Astrocyte of the spinal cord (primary cell): ENCODE results near the gene PCED1A.

Experiments used
- DNase-seq: peaks from one replicate; pipeline ENCODE4 v3.0.0; 2011; ENCODE audit warnings: low read depth, low spot score
- H3K4me3 ChIP-seq: 2 replicates; pipeline ENCODE4 v1.5.1; 2011; ENCODE audit warnings: low read depth, mild to moderate bottlenecking, low read length, moderate library complexity
- CTCF ChIP-seq: IDR thresholded peaks from 2 replicates; pipeline ENCODE4 v1.5.1; 2012; ENCODE audit warnings: low read depth, mild to moderate bottlenecking, low read length, inconsistent platforms
- in situ Hi-C: cut with HindIII; loops from 2 replicates; pipeline ENCODE4 v1.10.0; 2017; ENCODE audit warnings: low sequenced_read_pairs

Gene PCED1A

GRCh38 chr20:2858591-2858990 lies 18.1 kb upstream of the PCED1A start:
- in situ Hi-C loops = no loop called here
- no peak for DNase-seq
- TF ChIP-seq CTCF = no peak
- no peak overlapping the region for H3K4me3 ChIP-seq

- no peak for DNase-seq
- in situ Hi-C loops = no loop called here
- TF ChIP-seq CTCF = no peak
- no peak overlapping the region for H3K4me3 ChIP-seq
Observed at GRCh38 chr20:2851086-2851485, 10.6 kb upstream of the PCED1A start.

GRCh38 chr20:2849529-2849928 lies 9.1 kb upstream of the PCED1A start:
- no peak for TF ChIP-seq CTCF
- in situ Hi-C loops = no loop called here
- H3K4me3 ChIP-seq = no peak overlapping the region
- DNase-seq = no peak

- no peak for DNase-seq
- no peak for TF ChIP-seq CTCF
- in situ Hi-C loops = no loop called here
- H3K4me3 ChIP-seq = no peak overlapping the region
Observed at GRCh38 chr20:2847802-2848201, 7.3 kb upstream of the PCED1A start.

- no peak for TF ChIP-seq CTCF
- in situ Hi-C loops = no loop called here
- DNase-seq = no peak
- no peak overlapping the region for H3K4me3 ChIP-seq
Observed at GRCh38 chr20:2846698-2847097, 6.2 kb upstream of the PCED1A start.

GRCh38 chr20:2845607-2846006 lies 5.2 kb upstream of the PCED1A start:
- in situ Hi-C loops = no loop called here
- TF ChIP-seq CTCF = no peak
- DNase-seq = no peak
- H3K4me3 ChIP-seq = no peak overlapping the region

- TF ChIP-seq CTCF = no peak
- DNase-seq = peak; percentile 66
- peak overlapping the region; percentile 75 for H3K4me3 ChIP-seq
- in situ Hi-C loops = no loop called here
Observed at GRCh38 chr20:2840967-2841531, 594 bp upstream of the PCED1A start.
